Neural cell (in vitro differentiated cells): Measurements from ENCODE around the gene ABCC9.

ENCODE experiments used
- EP300 ChIP-seq: fragments of 450-650 bp; conservative IDR thresholded peaks from 2 replicates; pipeline ENCODE4 v1.6.1; 2014; ENCODE audit warnings: antibody characterized with exemption, mild to moderate bottlenecking, moderate library complexity; ENCODE audit not compliant: poor library complexity, severe bottlenecking
- MXI1 ChIP-seq: fragments of 450-650 bp; conservative IDR thresholded peaks from 2 replicates; pipeline ENCODE4 v1.6.1; 2014; ENCODE audit warnings: antibody characterized with exemption, mild to moderate bottlenecking; ENCODE audit not compliant: poor library complexity, severe bottlenecking
- POLR2AphosphoS5 ChIP-seq: IDR thresholded peaks from 2 replicates; pipeline ENCODE4 v1.6.1; 2012
- REST ChIP-seq: IDR thresholded peaks from 2 replicates; pipeline ENCODE4 v1.6.1; 2012; ENCODE audit warnings: borderline replicate concordance
- TF ChIP-seq, protein P1 (sequence below): fragments of 450-650 bp; IDR thresholded peaks from 2 replicates; pipeline ENCODE4 v1.5.1; 2014; ENCODE audit warnings: antibody characterized with exemption, mild to moderate bottlenecking, moderate library complexity; ENCODE audit not compliant: poor library complexity, severe bottlenecking

GRCh38 chr12:21940549-21941505, at the start of gene ABCC9:
- TF ChIP-seq, protein P1, sequence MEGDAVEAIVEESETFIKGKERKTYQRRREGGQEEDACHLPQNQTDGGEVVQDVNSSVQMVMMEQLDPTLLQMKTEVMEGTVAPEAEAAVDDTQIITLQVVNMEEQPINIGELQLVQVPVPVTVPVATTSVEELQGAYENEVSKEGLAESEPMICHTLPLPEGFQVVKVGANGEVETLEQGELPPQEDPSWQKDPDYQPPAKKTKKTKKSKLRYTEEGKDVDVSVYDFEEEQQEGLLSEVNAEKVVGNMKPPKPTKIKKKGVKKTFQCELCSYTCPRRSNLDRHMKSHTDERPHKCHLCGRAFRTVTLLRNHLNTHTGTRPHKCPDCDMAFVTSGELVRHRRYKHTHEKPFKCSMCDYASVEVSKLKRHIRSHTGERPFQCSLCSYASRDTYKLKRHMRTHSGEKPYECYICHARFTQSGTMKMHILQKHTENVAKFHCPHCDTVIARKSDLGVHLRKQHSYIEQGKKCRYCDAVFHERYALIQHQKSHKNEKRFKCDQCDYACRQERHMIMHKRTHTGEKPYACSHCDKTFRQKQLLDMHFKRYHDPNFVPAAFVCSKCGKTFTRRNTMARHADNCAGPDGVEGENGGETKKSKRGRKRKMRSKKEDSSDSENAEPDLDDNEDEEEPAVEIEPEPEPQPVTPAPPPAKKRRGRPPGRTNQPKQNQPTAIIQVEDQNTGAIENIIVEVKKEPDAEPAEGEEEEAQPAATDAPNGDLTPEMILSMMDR: no peak
- TF ChIP-seq POLR2AphosphoS5: no peak
- TF ChIP-seq MXI1: no peak
- no peak for TF ChIP-seq EP300
- no peak for TF ChIP-seq REST
